Neural progenitor cell (in vitro differentiated cells): ENCODE results near the gene CCNO. TPM values are rescaled to one million over a fixed set of nuclear protein-coding genes. Genes with fewer than 3 reads are reported as not detected.
A peak's percentile ranks its signal among the peaks of the same experiment; 100 is the strongest.

Experiments used
- DNase-seq: peaks from one replicate; pipeline ENCODE4 v3.0.0-alpha.2; 2016; ENCODE audit warnings: low spot score
- H2AFZ ChIP-seq: fragments of 200-600 bp; sonication (generic); replicated peaks from 2 replicates; pipeline ENCODE4 v1.6.1; 2016; ENCODE audit warnings: antibody characterized with exemption
- H3F3A ChIP-seq: fragments of 200-600 bp; sonication (generic); 2 replicates; pipeline ENCODE4 v1.6.1; 2016; ENCODE audit warnings: antibody characterized with exemption, low read depth
- H3K27ac ChIP-seq: fragments of 200-600 bp; sonication (generic); 2 replicates; pipeline ENCODE4 v1.5.1; 2016; ENCODE audit warnings: mild to moderate bottlenecking
- H3K27me3 ChIP-seq: fragments of 200-600 bp; sonication (generic); 2 replicates; pipeline ENCODE4 v1.6.1; 2016; ENCODE audit warnings: mild to moderate bottlenecking, moderate library complexity
- H3K36me3 ChIP-seq: fragments of 200-600 bp; sonication (generic); 2 replicates; pipeline ENCODE4 v1.5.1; 2016
- H3K4me1 ChIP-seq: fragments of 200-600 bp; sonication (generic); 2 replicates; pipeline ENCODE4 v1.6.1; 2016; ENCODE audit warnings: mixed run types
- H3K4me2 ChIP-seq: fragments of 200-600 bp; sonication (generic); 2 replicates; pipeline ENCODE4 v1.6.1; 2016
- H3K4me3 ChIP-seq: fragments of 200-600 bp; sonication (generic); 2 replicates; pipeline ENCODE4 v1.5.1; 2016
- H3K79me2 ChIP-seq: fragments of 200-600 bp; sonication (generic); 2 replicates; pipeline ENCODE4 v1.6.1; 2016; ENCODE audit warnings: low read depth
- H3K9ac ChIP-seq: fragments of 200-600 bp; sonication (generic); 2 replicates; pipeline ENCODE4 v1.6.1; 2016
- H3K9me3 ChIP-seq: fragments of 200-600 bp; sonication (generic); 2 replicates; pipeline ENCODE4 v1.5.1; 2016; ENCODE audit warnings: low read depth
- H4K20me1 ChIP-seq: fragments of 200-600 bp; sonication (generic); 2 replicates; pipeline ENCODE4 v1.6.1; 2016; ENCODE audit warnings: low read depth
- H3K27ac Mint-ChIP-seq: 3 replicates; pipeline ENCODE4 v1.8.0; 2021; ENCODE audit warnings: mixed read lengths
- H3K27me3 Mint-ChIP-seq: 2 replicates; pipeline ENCODE4 v1.8.0; 2022; ENCODE audit warnings: low read depth, mild to moderate bottlenecking, inconsistent platforms, moderate library complexity, mixed read lengths; ENCODE audit not compliant: insufficient read depth
- H3K36me3 Mint-ChIP-seq: 3 replicates; pipeline ENCODE4 v1.8.0; 2021; ENCODE audit warnings: mixed read lengths
- H3K4me1 Mint-ChIP-seq: 3 replicates; pipeline ENCODE4 v1.8.0; 2021; ENCODE audit warnings: mixed read lengths
- H3K4me3 Mint-ChIP-seq: 3 replicates; pipeline ENCODE4 v1.8.0; 2021; ENCODE audit warnings: mild to moderate bottlenecking, moderate library complexity, mixed read lengths
- H3K9me3 Mint-ChIP-seq: 3 replicates; pipeline ENCODE4 v1.8.0; 2020; ENCODE audit warnings: mixed read lengths
- CTCF ChIP-seq: fragments of 200-600 bp; sonication (generic); IDR thresholded peaks from 2 replicates; pipeline ENCODE4 v1.5.1; 2017; ENCODE audit warnings: antibody characterized with exemption, mild to moderate bottlenecking
- EZH2 ChIP-seq: fragments of 200-600 bp; sonication (generic); IDR thresholded peaks from 2 replicates; pipeline ENCODE4 v1.6.1; 2017; ENCODE audit warnings: antibody characterized with exemption, mild to moderate bottlenecking, moderate library complexity
- EZH2phosphoT487 ChIP-seq: fragments of 200-600 bp; sonication (generic); IDR thresholded peaks from 2 replicates; pipeline ENCODE4 v1.6.1; 2017; ENCODE audit warnings: antibody characterized with exemption
- total RNA-seq: library from RNA; depleted of rRNA; stranded (reverse); fragments of >200 nt; gene quantifications from 2 replicates; pipeline ENCODE4 v1.2.3, GENCODE V29; 2015; ENCODE audit warnings: low replicate concordance

Gene CCNO
- total RNA-seq, 1 donor from 2014 or later = not detected

- Mint-ChIP-seq H3K27me3 (peaks cover 63% of the 10 kb centered on the region), H3K4me3 (peak overlapping the region; percentile 87), H3K9me3 (peaks cover 8% of the 10 kb centered on the region), H3K4me1 (peaks cover 15% of the 10 kb centered on the region), H3K36me3 (no peaks in the 10 kb centered on the region), H3K27ac (no peak overlapping the region)
- DNase-seq = no peak
- no peaks in the 10 kb centered on the region for H3K4me1 ChIP-seq
- H2AFZ ChIP-seq = no peak overlapping the region
- peaks cover 37% of the 10 kb centered on the region for H4K20me1 ChIP-seq
- no peaks in the 10 kb centered on the region for H3K79me2 ChIP-seq
- no peak for TF ChIP-seq EZH2
- peaks cover 7% of the 10 kb centered on the region for H3F3A ChIP-seq
- no peaks in the 10 kb centered on the region for H3K36me3 ChIP-seq
- H3K4me2 ChIP-seq = no peak overlapping the region
- peaks cover 82% of the 10 kb centered on the region for H3K27me3 ChIP-seq
- H3K9me3 ChIP-seq = no peaks in the 10 kb centered on the region
- no peak overlapping the region for H3K9ac ChIP-seq
- H3K4me3 ChIP-seq = no peak overlapping the region
- no peak overlapping the region for H3K27ac ChIP-seq
These were observed 13.6 kb downstream of the CCNO start for GRCh38 chr5:55219770-55220169.

- no peaks in the 10 kb centered on the region for H3K36me3 ChIP-seq
- H3K4me1 Mint-ChIP-seq = peaks cover 15% of the 10 kb centered on the region
- no peak overlapping the region for H3K4me3 ChIP-seq
- H3K36me3 Mint-ChIP-seq = no peaks in the 10 kb centered on the region
- no peaks in the 10 kb centered on the region for H3K9me3 ChIP-seq
- H3K27me3 ChIP-seq = peaks cover 77% of the 10 kb centered on the region
- no peaks in the 10 kb centered on the region for H3K79me2 ChIP-seq
- peaks cover 55% of the 10 kb centered on the region for H3K27me3 Mint-ChIP-seq
- H2AFZ ChIP-seq = no peak overlapping the region
- H3K4me1 ChIP-seq = no peaks in the 10 kb centered on the region
- no peak for TF ChIP-seq EZH2
- no peak for TF ChIP-seq EZH2phosphoT487
- no peak for TF ChIP-seq CTCF
- H3K27ac ChIP-seq = no peak overlapping the region
- peaks cover 4% of the 10 kb centered on the region for H3F3A ChIP-seq
- H3K4me3 Mint-ChIP-seq = peak overlapping the region; percentile 23
- H4K20me1 ChIP-seq = peaks cover 29% of the 10 kb centered on the region
- no peak overlapping the region for H3K4me2 ChIP-seq
- DNase-seq = no peak
- peaks cover 8% of the 10 kb centered on the region for H3K9me3 Mint-ChIP-seq
- no peak overlapping the region for H3K9ac ChIP-seq
- no peak overlapping the region for H3K27ac Mint-ChIP-seq
These were observed 14.4 kb downstream of the CCNO start for GRCh38 chr5:55218967-55219366.

- H3F3A ChIP-seq = no peaks in the 10 kb centered on the region
- TF ChIP-seq CTCF = no peak
- TF ChIP-seq EZH2 = no peak
- no peak for TF ChIP-seq EZH2phosphoT487
- H3K27me3 Mint-ChIP-seq = peaks cover under 1% of the 10 kb centered on the region
- no peaks in the 10 kb centered on the region for H3K4me1 ChIP-seq
- no peaks in the 10 kb centered on the region for H3K36me3 Mint-ChIP-seq
- H3K36me3 ChIP-seq = no peaks in the 10 kb centered on the region
- no peak overlapping the region for H3K4me3 Mint-ChIP-seq
- H3K9me3 Mint-ChIP-seq = no peaks in the 10 kb centered on the region
- H3K27me3 ChIP-seq = peaks cover 31% of the 10 kb centered on the region
- H3K4me1 Mint-ChIP-seq = no peaks in the 10 kb centered on the region
- no peak overlapping the region for H3K27ac ChIP-seq
- no peak overlapping the region for H2AFZ ChIP-seq
- no peaks in the 10 kb centered on the region for H4K20me1 ChIP-seq
- no peak overlapping the region for H3K4me3 ChIP-seq
- H3K9me3 ChIP-seq = no peaks in the 10 kb centered on the region
- no peaks in the 10 kb centered on the region for H3K79me2 ChIP-seq
- H3K4me2 ChIP-seq = no peak overlapping the region
- H3K9ac ChIP-seq = no peak overlapping the region
- H3K27ac Mint-ChIP-seq = no peak overlapping the region
- DNase-seq = no peak
These were observed 22.1 kb downstream of the CCNO start for GRCh38 chr5:55211184-55211874.

GRCh38 chr5:55205001-55205400, 28.4 kb downstream of the CCNO start:
- Mint-ChIP-seq H3K27me3 (peaks cover 3% of the 10 kb centered on the region), H3K9me3 (peaks cover 3% of the 10 kb centered on the region), H3K27ac (no peak overlapping the region), H3K36me3 (no peaks in the 10 kb centered on the region), H3K4me3 (no peak overlapping the region), H3K4me1 (no peaks in the 10 kb centered on the region)
- TF ChIP-seq EZH2phosphoT487 = no peak
- no peak for TF ChIP-seq CTCF
- TF ChIP-seq EZH2 = no peak
- H2AFZ ChIP-seq = no peak overlapping the region
- no peak for DNase-seq
- H3K4me2 ChIP-seq = no peak overlapping the region
- no peaks in the 10 kb centered on the region for H3K36me3 ChIP-seq
- H3K4me1 ChIP-seq = no peaks in the 10 kb centered on the region
- no peaks in the 10 kb centered on the region for H3K79me2 ChIP-seq
- peaks cover 56% of the 10 kb centered on the region for H3K27me3 ChIP-seq
- no peak overlapping the region for H3K4me3 ChIP-seq
- no peak overlapping the region for H3K9ac ChIP-seq
- no peaks in the 10 kb centered on the region for H3F3A ChIP-seq
- no peaks in the 10 kb centered on the region for H4K20me1 ChIP-seq
- no peaks in the 10 kb centered on the region for H3K9me3 ChIP-seq
- H3K27ac ChIP-seq = no peak overlapping the region
